Right atrium auricular region (tissue), 2 donors: ENCODE measurements around the gene ARHGEF35. TPM values are rescaled to one million over a fixed set of nuclear protein-coding genes. Genes with fewer than 3 reads are reported as not detected.
"Not testable (repeated sequence)": the region's sequence is repeated elsewhere in the genome, so short reads cannot be mapped to it uniquely, and the experiment has no call there.

Experiments
- DNase-seq: peaks from one replicate; pipeline ENCODE4 v3.0.0-alpha.2; 2019; ENCODE audit warnings: low spot score
- H3K27ac ChIP-seq, 2 donors: fragments of 200-600 bp; sonication (generic); 1 replicate in 1 of 2; 2 replicates in 1 of 2; pipeline ENCODE4 v1.5.1; 2016 to 2019
- H3K27me3 ChIP-seq, 2 donors: fragments of 200-600 bp; sonication (generic); one replicate each; pipeline versions ENCODE4 v1.5.1 to v1.6.0; 2017 to 2019
- H3K36me3 ChIP-seq: fragments of 200-600 bp; sonication (generic); one replicate; pipeline ENCODE4 v1.5.1; 2016
- H3K4me1 ChIP-seq, 2 donors: fragments of 200-600 bp; sonication (generic); one replicate each; pipeline versions ENCODE4 v1.5.1 to v1.6.0; 2017 to 2019
- H3K4me3 ChIP-seq, 2 donors: fragments of 200-600 bp; sonication (generic); 1 replicate in 1 of 2; 2 replicates in 1 of 2; pipeline ENCODE4 v1.5.1; 2017 to 2019; ENCODE audit warnings: mild to moderate bottlenecking in 1 of 2, moderate library complexity in 1 of 2
- H3K9me3 ChIP-seq, 2 donors: fragments of 200-600 bp; sonication (generic); one replicate each; pipeline ENCODE4 v1.5.1; 2019
- total RNA-seq, 2 donors: library from RNA; depleted of rRNA; stranded (reverse); fragments of >200 nt; gene quantifications; one replicate each; pipeline ENCODE4 v1.1.0, GENCODE V29; 2016

ARHGEF35 gene
- 1 to 10 TPM; 1.7 TPM for total RNA-seq

DNA sequence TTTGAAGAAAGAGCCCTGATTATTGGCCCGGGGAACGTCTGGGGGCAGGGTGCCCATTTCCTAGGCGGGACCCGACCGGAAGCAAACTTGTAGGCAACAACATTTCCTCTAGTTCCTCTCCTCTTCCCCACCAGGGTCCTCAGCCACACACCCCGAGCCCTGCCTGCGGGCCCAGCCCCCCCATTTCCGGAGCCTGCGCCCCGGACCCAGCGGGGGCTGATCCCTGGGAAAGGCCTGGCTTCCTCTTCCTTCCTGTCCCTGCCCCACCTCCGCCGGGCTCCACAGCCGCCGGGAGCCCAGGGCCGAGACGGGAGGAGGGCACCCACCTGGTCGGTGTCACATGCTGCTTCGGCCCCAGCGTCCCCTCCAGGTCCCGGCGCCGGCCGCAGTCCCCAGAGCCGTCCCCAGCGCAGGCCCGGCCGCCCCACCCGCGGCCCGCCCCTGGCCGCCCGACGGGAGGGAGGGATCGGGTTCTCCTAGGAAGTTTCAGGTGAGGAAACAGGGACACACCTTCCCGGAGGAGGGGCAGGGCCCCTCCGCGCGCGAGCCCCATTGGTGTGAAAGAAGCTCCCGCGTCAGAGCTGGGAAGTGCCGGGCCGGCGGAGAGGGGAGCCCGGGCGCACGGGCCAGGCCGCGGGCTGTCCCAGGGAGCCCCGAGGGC is at the start of gene ARHGEF35:
Gene ARHGEF35, minus strand, starts transcription at position 622 of the 661 bp plus-strand sequence. CDS start 7,450 bp downstream, outside the sequence.
- not testable (repeated sequence) for H3K9me3 ChIP-seq, H3K27me3 ChIP-seq, H3K4me3 ChIP-seq, DNase-seq, H3K36me3 ChIP-seq, H3K4me1 ChIP-seq, H3K27ac ChIP-seq

DNA sequence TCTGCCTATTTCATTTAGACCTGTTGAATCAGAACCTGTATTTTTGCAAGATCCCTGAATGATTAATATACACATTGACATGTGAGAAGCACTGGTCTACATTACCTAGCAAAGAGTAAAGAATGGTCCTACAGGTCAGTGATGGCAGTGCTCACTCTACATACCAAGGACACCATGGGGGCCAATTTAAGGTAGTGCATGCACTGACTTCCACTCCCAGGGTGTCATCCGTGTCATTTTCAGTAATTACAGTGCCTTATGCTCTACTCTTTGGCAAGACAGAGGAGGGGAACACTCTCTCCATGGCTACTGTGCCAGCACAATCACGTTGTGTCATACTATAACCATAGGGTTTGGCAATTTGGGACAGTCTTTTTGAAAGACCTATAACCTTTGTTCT is 49.7 kb upstream of the ARHGEF35 start:
- H3K9me3 ChIP-seq, result not testable (repeated sequence)

DNA sequence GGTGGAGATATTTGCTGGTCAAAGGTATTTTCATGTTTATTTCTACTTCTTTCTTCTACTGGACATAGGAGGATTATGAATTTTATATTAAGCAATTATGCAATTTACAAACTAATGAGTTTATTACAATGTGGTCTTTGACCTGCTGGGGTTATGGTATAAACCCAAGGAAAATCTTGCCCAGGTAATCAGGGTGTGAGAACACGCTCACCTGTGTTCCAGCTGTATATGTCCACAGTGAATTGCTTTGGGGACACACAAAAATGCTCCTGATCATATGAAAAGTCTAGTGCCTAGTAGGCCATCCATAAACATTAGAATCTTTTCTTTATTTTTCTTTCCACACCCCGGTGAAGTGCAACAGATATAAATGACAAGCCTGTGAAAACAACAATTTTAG is 43.7 kb upstream of the ARHGEF35 start, which contains the start of gene OR2A42:
Gene OR2A42, minus strand, starts transcription at position 241 of the 400 bp plus-strand sequence. CDS start 6,762 bp downstream, outside the sequence.
- not testable (repeated sequence) for H3K27me3 ChIP-seq, H3K4me1 ChIP-seq, H3K9me3 ChIP-seq, DNase-seq, H3K4me3 ChIP-seq, H3K36me3 ChIP-seq, H3K27ac ChIP-seq

More for the DNA sequence above, 49.7 kb upstream of the ARHGEF35 start:
- not testable (repeated sequence) for H3K36me3 ChIP-seq, H3K27ac ChIP-seq, DNase-seq, H3K4me3 ChIP-seq, H3K4me1 ChIP-seq, H3K27me3 ChIP-seq

DNA sequence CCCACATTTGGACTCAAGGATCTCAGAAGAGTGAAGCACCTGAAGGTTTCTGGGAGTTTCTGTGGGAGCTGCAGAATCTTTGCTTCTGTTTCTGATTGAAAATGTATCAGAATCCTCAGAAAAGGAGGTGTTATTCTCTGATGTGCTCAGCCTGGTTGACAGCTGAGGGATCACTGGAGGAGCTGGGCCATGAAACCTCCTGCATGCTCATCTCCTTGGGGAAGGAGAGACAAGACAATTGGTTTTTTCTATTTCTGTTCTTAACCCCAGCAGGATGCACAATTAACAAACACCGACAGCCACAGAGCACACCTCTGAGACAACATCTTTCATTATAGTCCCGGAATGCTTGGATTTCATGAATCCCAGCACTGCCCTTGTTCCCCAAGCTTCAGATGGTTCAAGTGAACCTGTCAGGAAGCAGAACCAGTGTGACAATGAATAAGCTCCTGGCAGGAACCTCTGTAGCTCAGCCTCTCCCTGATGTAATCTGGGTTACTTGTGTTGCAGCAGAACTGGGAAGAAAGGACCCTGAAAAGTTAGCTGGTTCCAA is 43.0 kb upstream of the ARHGEF35 start:
- not testable (repeated sequence) for H3K36me3 ChIP-seq, H3K9me3 ChIP-seq, DNase-seq, H3K4me1 ChIP-seq, H3K27me3 ChIP-seq, H3K4me3 ChIP-seq, H3K27ac ChIP-seq

DNA sequence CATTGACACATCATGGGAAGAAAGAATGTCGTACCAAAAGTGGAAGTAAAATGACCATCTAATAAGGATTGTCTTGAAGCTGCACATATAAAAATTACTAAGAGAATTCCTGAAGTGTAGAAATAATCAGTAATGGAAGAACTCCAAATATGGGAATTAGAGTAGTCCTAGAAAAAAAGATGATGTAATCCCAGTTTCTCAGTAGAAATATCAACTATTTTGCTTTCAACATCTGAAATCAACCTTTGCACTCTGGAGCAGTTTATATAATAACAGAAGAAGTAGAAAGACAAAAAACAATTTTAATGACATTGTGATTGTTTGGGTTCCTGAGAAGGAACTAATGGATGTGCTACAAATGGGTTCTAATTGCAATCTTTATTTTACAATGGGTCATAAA is 37.4 kb upstream of the ARHGEF35 start:
- not testable (repeated sequence) for H3K27ac ChIP-seq, H3K4me3 ChIP-seq, H3K27me3 ChIP-seq, H3K9me3 ChIP-seq, H3K36me3 ChIP-seq, H3K4me1 ChIP-seq, DNase-seq

DNA sequence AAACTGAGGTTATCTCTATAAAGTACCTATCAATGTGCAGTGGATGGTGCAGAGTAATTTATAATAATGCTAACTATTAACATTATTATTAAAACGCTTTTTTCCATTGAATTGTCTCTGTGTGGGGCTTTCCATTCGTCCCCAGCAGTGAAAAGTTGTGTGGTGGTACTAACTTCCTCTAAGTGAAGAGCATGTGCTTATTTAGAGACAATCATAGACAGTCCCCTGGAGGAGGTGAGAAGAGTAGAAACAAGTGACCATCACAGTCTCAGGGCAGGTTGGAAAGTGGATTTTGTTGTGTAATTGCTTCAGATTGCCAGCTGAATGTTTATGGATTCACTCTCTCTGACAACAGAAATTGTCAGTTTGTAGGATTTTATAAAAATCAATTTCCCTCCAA is 35.4 kb upstream of the ARHGEF35 start:
- H3K36me3 ChIP-seq, H3K9me3 ChIP-seq, H3K4me3 ChIP-seq, H3K27me3 ChIP-seq, DNase-seq, H3K4me1 ChIP-seq, H3K27ac ChIP-seq: not testable (repeated sequence)

DNA sequence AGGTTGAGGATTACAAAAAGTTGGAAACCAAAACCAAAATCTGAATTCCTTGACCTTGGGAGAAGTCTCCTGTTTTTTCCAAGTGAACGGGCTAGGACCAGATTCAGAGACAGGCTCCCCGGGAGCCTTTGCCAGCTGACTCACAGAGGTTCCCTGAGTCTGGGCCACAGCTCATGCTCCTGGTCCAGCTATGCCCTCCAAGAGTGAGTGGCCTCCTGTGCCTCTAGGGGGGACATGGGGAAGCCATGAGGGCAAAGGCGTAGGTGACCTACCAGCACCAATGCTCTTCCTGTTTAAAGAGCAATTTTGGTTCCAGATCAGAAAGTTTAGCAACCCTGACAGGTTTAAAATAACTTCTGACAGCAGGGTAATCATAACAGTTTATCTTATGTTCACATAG is 33.2 kb upstream of the ARHGEF35 start:
- H3K27me3 ChIP-seq, DNase-seq, H3K4me1 ChIP-seq, H3K4me3 ChIP-seq, H3K36me3 ChIP-seq, H3K9me3 ChIP-seq, H3K27ac ChIP-seq: not testable (repeated sequence)

DNA sequence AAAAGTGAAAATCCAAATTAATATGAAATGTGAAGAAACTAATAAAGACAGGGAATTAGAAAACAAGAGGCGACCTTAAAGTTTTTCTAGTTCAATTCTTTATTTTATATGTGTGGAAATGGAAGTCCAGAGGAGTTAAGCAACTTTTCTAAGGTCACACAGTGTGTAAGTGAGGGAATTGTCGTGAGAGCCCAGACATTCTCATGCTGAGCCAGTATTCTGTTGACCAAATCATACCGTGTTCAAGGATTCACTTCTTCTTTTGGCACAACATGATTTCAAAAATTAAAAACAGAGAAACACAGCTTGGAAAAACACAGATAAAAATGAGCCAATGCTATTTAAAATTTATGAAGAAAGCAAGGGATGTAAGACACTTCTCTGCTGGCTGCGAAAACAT is 31.2 kb upstream of the ARHGEF35 start:
- not testable (repeated sequence) for H3K27ac ChIP-seq, H3K4me1 ChIP-seq, H3K9me3 ChIP-seq, H3K36me3 ChIP-seq, DNase-seq, H3K4me3 ChIP-seq, H3K27me3 ChIP-seq

DNA sequence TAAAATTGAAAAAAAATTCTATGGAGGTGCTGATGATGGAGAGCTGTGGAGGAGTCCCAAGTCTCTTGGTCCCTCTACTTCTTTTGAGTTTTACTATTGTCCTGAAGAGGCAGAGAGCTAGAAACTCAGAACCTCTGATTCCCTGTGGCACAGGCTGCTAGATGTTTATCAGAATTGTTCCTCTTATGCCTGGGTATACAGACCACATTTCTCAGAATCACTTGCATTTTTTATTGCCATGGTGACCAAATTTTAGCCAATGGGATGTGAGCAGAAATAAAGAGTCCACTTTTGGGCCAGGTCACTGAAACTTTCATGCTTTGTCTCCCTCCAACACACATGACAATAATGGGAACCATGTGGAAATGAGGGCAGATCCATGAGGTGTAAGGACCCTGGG is 28.0 kb upstream of the ARHGEF35 start:
- not testable (repeated sequence) for H3K4me3 ChIP-seq, H3K4me1 ChIP-seq, DNase-seq, H3K36me3 ChIP-seq, H3K27ac ChIP-seq, H3K27me3 ChIP-seq, H3K9me3 ChIP-seq

DNA sequence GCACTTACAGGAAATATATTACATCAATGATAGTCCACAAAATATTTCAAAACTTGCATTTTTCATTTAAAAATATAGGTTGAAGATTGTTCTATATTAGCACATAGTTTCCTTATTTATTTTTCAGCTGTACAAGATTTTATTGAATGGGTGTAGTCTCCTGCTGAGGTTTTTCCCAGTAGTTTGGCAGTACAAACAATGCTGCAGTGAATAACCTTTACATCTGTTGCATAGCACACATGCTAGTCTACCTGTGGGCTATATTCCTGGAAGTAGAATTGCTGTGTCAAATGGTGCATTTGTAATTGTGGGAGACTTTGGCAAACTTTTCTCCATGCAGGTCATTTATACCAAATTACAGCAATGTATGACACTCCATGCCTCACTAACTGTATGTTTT is 24.9 kb upstream of the ARHGEF35 start:
- not testable (repeated sequence) for H3K9me3 ChIP-seq, H3K4me3 ChIP-seq, H3K36me3 ChIP-seq, DNase-seq, H3K27me3 ChIP-seq, H3K4me1 ChIP-seq, H3K27ac ChIP-seq

DNA sequence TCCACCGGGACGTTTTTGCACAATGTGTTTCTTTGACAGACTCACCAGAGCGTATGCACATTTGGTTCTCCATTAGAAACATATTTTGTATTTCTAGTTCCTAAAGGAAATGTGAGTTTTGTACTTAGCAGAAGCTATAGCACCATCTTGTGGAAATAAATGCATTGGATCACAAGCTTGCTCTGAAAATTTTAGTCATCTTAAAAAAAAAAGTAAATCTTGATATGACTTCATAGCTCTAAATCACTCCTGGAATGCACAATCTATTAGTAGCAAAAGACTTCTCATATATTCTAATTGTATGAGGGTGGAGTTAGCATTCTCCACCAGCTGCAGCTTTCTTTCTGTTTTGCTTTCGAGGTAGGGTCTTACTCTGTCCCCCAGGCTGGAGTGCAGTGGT is 23.5 kb upstream of the ARHGEF35 start:
- not testable (repeated sequence) for H3K36me3 ChIP-seq, H3K4me1 ChIP-seq, DNase-seq, H3K9me3 ChIP-seq, H3K4me3 ChIP-seq, H3K27ac ChIP-seq, H3K27me3 ChIP-seq

DNA sequence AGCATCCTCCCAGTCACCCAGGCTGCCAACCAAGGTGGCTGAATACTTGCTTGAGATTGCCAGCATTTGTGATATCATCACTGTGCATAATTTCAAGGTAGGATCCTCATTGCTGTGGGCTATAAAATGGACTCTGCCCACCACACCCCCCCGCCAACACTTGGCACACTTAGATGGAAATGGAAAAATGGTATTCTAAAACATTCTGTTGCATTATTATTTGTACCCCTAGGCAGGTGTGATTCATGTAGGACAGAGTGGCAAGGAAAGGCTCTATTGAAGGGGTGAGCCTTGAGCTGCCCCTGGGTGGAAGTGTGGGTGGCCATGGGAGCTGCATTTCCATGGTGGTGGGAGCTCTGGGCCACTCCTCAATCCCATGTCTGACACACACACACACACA is 22.9 kb upstream of the ARHGEF35 start:
- not testable (repeated sequence) for H3K36me3 ChIP-seq, H3K27me3 ChIP-seq, H3K27ac ChIP-seq, H3K9me3 ChIP-seq, H3K4me3 ChIP-seq, DNase-seq, H3K4me1 ChIP-seq

DNA sequence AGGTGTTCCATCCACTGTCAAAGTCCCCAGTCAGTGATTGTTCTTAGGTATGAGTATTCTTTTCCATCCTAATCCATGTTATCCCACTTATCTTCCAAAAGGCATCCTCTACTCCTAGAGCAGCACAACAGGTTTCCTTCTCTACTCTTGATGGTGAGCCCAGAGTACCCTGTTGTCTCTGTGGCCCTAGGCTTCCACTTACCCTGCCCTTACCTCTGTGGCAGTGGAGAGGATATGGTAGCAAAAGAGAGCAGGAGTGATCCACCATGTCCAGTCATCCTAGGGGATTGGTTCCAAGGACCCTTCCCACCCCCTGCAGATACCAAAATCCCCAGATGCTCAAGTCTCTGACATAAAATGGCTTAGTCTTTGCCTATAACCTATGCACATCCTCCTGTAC is 21.6 kb upstream of the ARHGEF35 start:
- not testable (repeated sequence) for H3K27me3 ChIP-seq, H3K36me3 ChIP-seq, DNase-seq, H3K4me3 ChIP-seq, H3K4me1 ChIP-seq, H3K9me3 ChIP-seq, H3K27ac ChIP-seq

DNA sequence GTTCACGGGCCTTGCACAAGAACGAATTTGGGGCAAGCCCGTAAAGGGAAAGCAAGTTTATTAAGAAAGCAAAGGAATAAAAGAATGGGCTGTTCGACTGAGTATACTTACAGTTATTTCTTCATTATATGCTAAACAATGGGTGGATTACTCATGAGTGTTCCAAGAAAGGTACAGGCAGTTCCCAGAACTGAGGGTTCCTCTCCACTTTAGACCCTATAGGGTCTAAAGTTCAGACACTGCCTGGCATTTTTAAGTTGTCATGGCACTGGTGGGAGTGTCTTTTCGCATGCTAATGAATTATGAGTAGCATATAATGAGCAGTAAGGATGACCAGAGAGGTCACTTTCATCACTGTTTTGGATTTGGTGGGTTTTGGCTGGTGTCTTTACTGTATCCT is 9.7 kb upstream of the ARHGEF35 start:
- H3K27ac ChIP-seq, H3K4me1 ChIP-seq, H3K9me3 ChIP-seq: not testable (repeated sequence)

DNA sequence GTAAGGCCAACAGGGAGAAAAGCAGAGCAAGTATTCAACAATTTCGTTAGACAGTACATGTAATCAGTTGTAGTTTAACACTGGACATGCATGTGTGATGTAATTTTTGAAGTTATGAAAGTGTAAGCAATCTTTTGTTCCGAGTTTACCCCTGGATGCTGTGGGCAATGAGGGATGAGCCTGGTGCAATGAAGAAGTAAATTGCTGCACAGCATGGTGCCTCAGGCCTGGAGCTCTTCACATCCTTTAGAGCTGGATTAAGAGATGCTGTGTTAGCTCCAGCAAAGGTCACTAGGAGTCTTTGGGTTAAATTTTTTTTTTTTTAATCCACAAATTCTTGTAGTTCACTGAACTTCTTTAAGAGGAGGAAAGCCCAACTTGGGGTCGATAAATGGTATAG is 7.5 kb upstream of the ARHGEF35 start:
- not testable (repeated sequence) for H3K27me3 ChIP-seq, H3K4me3 ChIP-seq, H3K9me3 ChIP-seq, H3K27ac ChIP-seq, H3K36me3 ChIP-seq, H3K4me1 ChIP-seq, DNase-seq

More for the DNA sequence above, 9.7 kb upstream of the ARHGEF35 start:
- not testable (repeated sequence) for H3K4me3 ChIP-seq, DNase-seq, H3K27me3 ChIP-seq, H3K36me3 ChIP-seq

DNA sequence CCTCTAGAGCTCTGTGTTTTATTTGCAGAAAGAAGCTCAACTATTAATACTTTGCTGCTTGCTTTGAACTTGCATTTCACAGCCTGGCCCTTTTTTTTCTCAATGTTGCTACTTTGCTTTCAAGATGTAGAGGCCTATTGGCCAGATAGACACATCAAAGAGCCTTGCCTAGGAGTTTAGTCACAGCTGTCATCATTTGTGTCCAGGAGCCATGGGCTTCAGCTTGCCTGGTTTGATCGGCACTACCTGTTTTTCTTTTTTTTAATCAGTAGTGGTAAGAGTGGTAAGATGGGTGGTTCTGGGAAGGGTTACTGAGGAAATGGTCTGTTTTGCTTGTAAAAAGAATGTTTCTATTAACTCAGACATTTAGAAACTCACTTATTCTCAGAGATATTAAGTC is 6.3 kb upstream of the ARHGEF35 start:
- H3K27ac ChIP-seq, H3K4me1 ChIP-seq, H3K9me3 ChIP-seq, DNase-seq, H3K36me3 ChIP-seq, H3K27me3 ChIP-seq, H3K4me3 ChIP-seq: not testable (repeated sequence)
